ENCODE data around the gene DNLZ. TPM values are rescaled to one million over a fixed set of nuclear protein-coding genes. Genes with fewer than 3 reads are reported as not detected.

Gene DNLZ
- polyA plus RNA-seq, 2 of the 4 experiments (the other 2 are of a cell fraction): 8.0 to 19.9 TPM

GRCh38 chr9:136328622-136329041 lies 34.9 kb downstream of the DNLZ start:
- Histone ChIP-seq H3K9me3 (no peaks in the 10 kb centered on the region), H3K4me3 (peak overlapping the region; percentile 89; the same call in 1 of the 3 replicates), H3K4me1 (peaks cover 18% of the 10 kb centered on the region), H3K27ac (peak overlapping the region in 1 of 2 experiments; percentile 89; a peak in 3 of 6 replicates), H3K4me2 (peak overlapping the region; percentile 82)
- no peak for DNase-seq (ENCODE audit: low read depth in 1 of 2, low spot score in 1 of 2)
- ChIA-PET POLR2A (no interaction called here), CTCF (interaction anchor here (1.1 to 2.0 kb wide), 6 partner anchors 9 to 160 kb away, joined by 3 to 12 read pairs (median 6); partner anchors contain the start of gene DNLZ)
- peak in 1 of 2 experiments; percentile 18; a peak in 3 of 6 replicates for ATAC-seq
- no peak for FAIRE-seq
- 90% methylated on average over 6 of the region's 15 CpGs for WGBS (ENCODE audit: missing lambda C conversion rate)
- TF ChIP-seq CBX2 (IDR thresholded peaks at IDR 0.05; ENCODE audit: borderline replicate concordance, low read depth): no peak
- no peak for TF ChIP-seq CEBPB (IDR thresholded peaks at IDR 0.05)
- no peak for TF ChIP-seq CBX8 (IDR thresholded peaks at IDR 0.05)
- TF ChIP-seq HES2 (IDR thresholded peaks at IDR 0.05): no peak
- TF ChIP-seq POLR2A (IDR thresholded peaks at IDR 0.05; ENCODE audit: low read length): no peak
- TF ChIP-seq RARB (CRISPR knock-in tag; IDR thresholded peaks at IDR 0.05): no peak
- no peak for TF ChIP-seq ZFP36 (IDR thresholded peaks at IDR 0.05; ENCODE audit: borderline replicate concordance, partially characterized antibody)
- TF ChIP-seq BHLHE40 (IDR thresholded peaks at IDR 0.05; ENCODE audit: low read depth, low read length): no peak
- TF ChIP-seq FOSL2 (IDR thresholded peaks at IDR 0.05): no peak
- no peak for TF ChIP-seq FOSL2 (CRISPR knock-in tag; IDR thresholded peaks at IDR 0.05)
- TF ChIP-seq REST (IDR thresholded peaks at IDR 0.05): no peak
- TF ChIP-seq E2F6 (IDR thresholded peaks at IDR 0.05; ENCODE audit: borderline replicate concordance, low read depth): no peak
- TF ChIP-seq ZC3H11A (IDR thresholded peaks at IDR 0.05): no peak
- no peak for TF ChIP-seq KDM1A (IDR thresholded peaks at IDR 0.05; ENCODE audit: low read depth)
- TF ChIP-seq CTCF (IDR thresholded peaks at IDR 0.05): no peak
- TF ChIP-seq HMGXB4 (CRISPR knock-in tag; IDR thresholded peaks at IDR 0.05; ENCODE audit: borderline replicate concordance): no peak
- TF ChIP-seq SMC3 (IDR thresholded peaks at IDR 0.05): no peak
- TF ChIP-seq JUNB (IDR thresholded peaks at IDR 0.05): no peak
- TF ChIP-seq TP53 (CRISPR knock-in tag; IDR thresholded peaks at IDR 0.05): no peak

All from A549 (cell line).